UCSD-AML1 (cell line): ENCODE results near the gene ARL6IP5.

Experiments used
- DNase-seq: peaks from one replicate; lab custom pipeline; 2025; ENCODE audit not compliant: unreplicated experiment; lab: John Stamatoyannopoulos, UW

ARL6IP5 gene

GRCh38 chr3:69085833-69086722 is 1.3 kb downstream of the ARL6IP5 start:
- peak; percentile 60 for DNase-seq

GRCh38 chr3:69087030-69087791 is 2.5 kb downstream of the ARL6IP5 start:
- DNase-seq: no peak

GRCh38 chr3:69088063-69088462 is 3.3 kb downstream of the ARL6IP5 start:
- no peak for DNase-seq

- DNase-seq: no peak
Measured at GRCh38 chr3:69090021-69090420, 5.3 kb downstream of the ARL6IP5 start.

- no peak for DNase-seq
Measured at GRCh38 chr3:69091389-69092029, 6.8 kb downstream of the ARL6IP5 start.

GRCh38 chr3:69092030-69092516 is 7.3 kb downstream of the ARL6IP5 start:
- DNase-seq: peak; percentile 15

GRCh38 chr3:69094467-69095205 is 9.9 kb downstream of the ARL6IP5 start:
- DNase-seq: peak; percentile 40

- no peak for DNase-seq
Measured at GRCh38 chr3:69095636-69096035, 10.9 kb downstream of the ARL6IP5 start.

GRCh38 chr3:69096299-69096698 is 11.6 kb downstream of the ARL6IP5 start:
- no peak for DNase-seq

- no peak for DNase-seq
Measured at GRCh38 chr3:69097407-69098086, 12.8 kb downstream of the ARL6IP5 start.

GRCh38 chr3:69099576-69099975 is 14.8 kb downstream of the ARL6IP5 start:
- DNase-seq: no peak

GRCh38 chr3:69102384-69102783 is 17.6 kb downstream of the ARL6IP5 start:
- DNase-seq: no peak

GRCh38 chr3:69103123-69103522 is 18.4 kb downstream of the ARL6IP5 start:
- no peak for DNase-seq

- no peak for DNase-seq
Measured at GRCh38 chr3:69104586-69104985, 19.8 kb downstream of the ARL6IP5 start.

- no peak for DNase-seq
Measured at GRCh38 chr3:69105320-69105719, 20.6 kb downstream of the ARL6IP5 start.

GRCh38 chr3:69107841-69108240 is 23.1 kb downstream of the ARL6IP5 start:
- DNase-seq: no peak

GRCh38 chr3:69108811-69109210 is 24.1 kb downstream of the ARL6IP5 start:
- no peak for DNase-seq

GRCh38 chr3:69110941-69111546 is 26.3 kb downstream of the ARL6IP5 start:
- no peak for DNase-seq

GRCh38 chr3:69113536-69113935 is 28.8 kb downstream of the ARL6IP5 start:
- DNase-seq: no peak

- DNase-seq: no peak
Measured at GRCh38 chr3:69115731-69116130, 31.0 kb downstream of the ARL6IP5 start.
